Stomach (tissue), 9 donors: ENCODE measurements around the gene CGB8. TPM values are rescaled to one million over a fixed set of nuclear protein-coding genes. Genes with fewer than 3 reads are reported as not detected.
"Not testable (repeated sequence)": the region's sequence is repeated elsewhere in the genome, so short reads cannot be mapped to it uniquely, and the experiment has no call there.

Source experiments
- DNase-seq, 2 donors: peaks; one replicate each; pipeline versions ENCODE4 v3.0.0 to v3.0.0-alpha.2; 2013 to 2019
- H3K27ac ChIP-seq, 5 donors: fragments of 200-600 bp in 4 of 5; sonication (generic) in 4 of 5; one replicate each; pipeline ENCODE4 v1.5.1; 2013 to 2019; ENCODE audit warnings: mild to moderate bottlenecking in 1 of 5, moderate library complexity in 1 of 5
- H3K27me3 ChIP-seq, 3 donors: fragments of 200-600 bp; sonication (generic); one replicate each; pipeline ENCODE4 v1.5.1; 2017 to 2019; ENCODE audit warnings: mixed run types in 1 of 3
- H3K36me3 ChIP-seq, 4 donors: fragments of 200-600 bp; sonication (generic); 1 replicate in 3 of 4; 2 replicates in 1 of 4; pipeline ENCODE4 v1.5.1; 2016 to 2019
- H3K4me1 ChIP-seq, 4 donors: fragments of 200-600 bp; sonication (generic); one replicate each; pipeline ENCODE4 v1.5.1; 2016 to 2019
- H3K4me3 ChIP-seq, 4 donors: fragments of 200-600 bp; sonication (generic) in 3 of 4; one replicate each; pipeline ENCODE4 v1.5.1; 2016 to 2019; ENCODE audit warnings: mild to moderate bottlenecking in 1 of 4
- H3K9me3 ChIP-seq, 4 donors: fragments of 200-600 bp; sonication (generic); one replicate each; pipeline ENCODE4 v1.5.1; 2016 to 2019
- CTCF ChIP-seq, 7 experiments: fragments of 450-650 bp in 4 of 7; fragments of 200-600 bp in 3 of 7; sonication (generic) in 3 of 7; IDR thresholded peaks; one replicate each; pipeline ENCODE4 v1.5.1; 2016 to 2019; ENCODE audit warnings: antibody characterized with exemption in 7 of 7, control low read depth in 2 of 7, mild to moderate bottlenecking in 1 of 7
- EP300 ChIP-seq: sonication (generic); formaldehyde crosslinking; IDR thresholded peaks from one replicate; pipeline ENCODE4 v1.6.1; 2017; ENCODE audit warnings: antibody characterized with exemption
- POLR2A ChIP-seq, 4 donors: fragments of 450-650 bp; IDR thresholded peaks; one replicate each; pipeline ENCODE4 v1.6.1; 2016; ENCODE audit warnings: antibody characterized with exemption in 4 of 4, control low read depth in 2 of 4, mild to moderate bottlenecking in 1 of 4, moderate library complexity in 1 of 4
- POLR2AphosphoS5 ChIP-seq, 3 donors: sonication (generic); formaldehyde crosslinking; IDR thresholded peaks; one replicate each; pipeline ENCODE4 v1.6.1; 2016; ENCODE audit warnings: antibody characterized with exemption in 3 of 3
- WGBS, 5 donors: extraction: QIAGEN DNeasy Blood & Tissue Kit in 3 of 5; methylation state at CpG; one replicate each; pipeline versions ENCODE4 v1.1.5 to v1.1.7; 2013 to 2018; 5-methylcytosine and 5-hydroxymethylcytosine counted together
- intact Hi-C: fragments of 100-400 bp; cut with DNase I; formaldehyde crosslinking; loops from one replicate; pipeline ENCODE4 v1.15.1; 2023; ENCODE audit warnings: low total_unique reads
- polyA plus RNA-seq, 3 donors: library from polyadenylated mRNA; stranded (reverse); fragments of 200-250 nt; gene quantifications; one replicate each; pipeline ENCODE4 v1.2.3, GENCODE V29; 2013
- total RNA-seq, 5 donors: library from RNA; depleted of rRNA; stranded (reverse); fragments of >200 nt; gene quantifications; one replicate each; pipeline versions ENCODE4 v1.1.0 to v1.2.3, GENCODE V29; 2014 to 2016
- donor health status: healthy with polysubstance abuse.
- donor health status: Bipolar disorder and iron deficiency.
- donor health status: healthy.

CGB8 gene
- total and polyA plus RNA-seq, 8 donors = not detected

GRCh38 chr19:49042177-49042576, 6.7 kb downstream of the CGB8 start:
- H3K27ac ChIP-seq = no peak overlapping the region
- no peak for DNase-seq
- H3K9me3 ChIP-seq = no peaks in the 10 kb centered on the region
- 53 to 78% (median 60%) methylated on average over 10 to 17 of the region's 17 CpGs for WGBS, 5 donors
- no peak overlapping the region for H3K4me3 ChIP-seq
- H3K4me1 ChIP-seq = no peaks in the 10 kb centered on the region
- H3K27me3 ChIP-seq = peaks cover 0 to 5% (median 0%) of the 10 kb centered on the region in 3 donors
- TF ChIP-seq EP300 = no peak
- no peak for TF ChIP-seq POLR2A (IDR thresholded peaks at IDR 0.05)
- TF ChIP-seq POLR2AphosphoS5 (IDR thresholded peaks at IDR 0.05) = no peak
- TF ChIP-seq CTCF (IDR thresholded peaks at IDR 0.05) = no peak
- intact Hi-C loops = no loop called here
- no peaks in the 10 kb centered on the region for H3K36me3 ChIP-seq

GRCh38 chr19:49039736-49040135, 9.2 kb downstream of the CGB8 start:
- H3K9me3 ChIP-seq, H3K27me3 ChIP-seq, DNase-seq, intact Hi-C loops, H3K4me3 ChIP-seq, H3K4me1 ChIP-seq, H3K36me3 ChIP-seq, H3K27ac ChIP-seq: not testable (repeated sequence)
- 46 to 69% (median 53%) methylated on average over 8 to 9 of the region's 9 CpGs for WGBS, 5 donors

- H3K4me1 ChIP-seq, DNase-seq, H3K27me3 ChIP-seq, H3K9me3 ChIP-seq, H3K36me3 ChIP-seq, H3K27ac ChIP-seq, intact Hi-C loops, H3K4me3 ChIP-seq: not testable (repeated sequence)
- WGBS, 5 donors = 85 to 86% (median 85%) methylated on average over 17 to 26 of the region's 26 CpGs
These were observed 10.2 kb downstream of the CGB8 start for GRCh38 chr19:49038557-49039276.

- H3K27me3 ChIP-seq, H3K36me3 ChIP-seq, intact Hi-C loops, H3K27ac ChIP-seq, H3K4me3 ChIP-seq, H3K9me3 ChIP-seq, DNase-seq, H3K4me1 ChIP-seq: not testable (repeated sequence)
- WGBS, 5 donors = 80 to 92% (median 85%) methylated on average over 6 to 7 of the region's 8 CpGs
These were observed 10.8 kb downstream of the CGB8 start for GRCh38 chr19:49038111-49038510.

GRCh38 chr19:49036815-49037214, 12.1 kb downstream of the CGB8 start, which contains the start of gene CGB1:
CGB1 (minus strand) TSS chr19:49036895; CDS start chr19:49036711, 184 bp downstream.
- H3K36me3 ChIP-seq, H3K9me3 ChIP-seq, H3K27me3 ChIP-seq, DNase-seq, H3K27ac ChIP-seq, H3K4me3 ChIP-seq, intact Hi-C loops, H3K4me1 ChIP-seq: not testable (repeated sequence)
- 50 to 56% (median 51%) methylated on average over 17 to 18 of the region's 18 CpGs for WGBS, 5 donors
- peak in 1 of 7 experiments; percentile 14 for TF ChIP-seq CTCF (IDR thresholded peaks at IDR 0.05)

- intact Hi-C loops, H3K27ac ChIP-seq, H3K27me3 ChIP-seq, DNase-seq, H3K36me3 ChIP-seq, H3K9me3 ChIP-seq, H3K4me1 ChIP-seq, H3K4me3 ChIP-seq: not testable (repeated sequence)
- 18 to 29% (median 26%) methylated on average over 24 to 28 of the region's 28 CpGs for WGBS, 5 donors
These were observed 17.1 kb downstream of the CGB8 start, which contains the start of gene CGB2 for GRCh38 chr19:49031642-49032301. CGB2 (plus strand) TSS chr19:49031890; CDS start chr19:49032096, 206 bp downstream.

GRCh38 chr19:49030323-49030722, 18.6 kb downstream of the CGB8 start:
- H3K9me3 ChIP-seq, H3K27me3 ChIP-seq, H3K4me3 ChIP-seq, DNase-seq, H3K27ac ChIP-seq, intact Hi-C loops, H3K36me3 ChIP-seq, H3K4me1 ChIP-seq: not testable (repeated sequence)
- WGBS, 5 donors = 80 to 98% (median 92%) methylated on average over 3 to 6 of the region's 8 CpGs

- H3K9me3 ChIP-seq, H3K27me3 ChIP-seq, DNase-seq, H3K36me3 ChIP-seq, H3K27ac ChIP-seq, H3K4me1 ChIP-seq, intact Hi-C loops, H3K4me3 ChIP-seq: not testable (repeated sequence)
- 80 to 88% (median 87%) methylated on average over 6 to 14 of the region's 14 CpGs for WGBS, 5 donors
These were observed 19.2 kb downstream of the CGB8 start for GRCh38 chr19:49029749-49030148.

- H3K27me3 ChIP-seq, H3K4me3 ChIP-seq, H3K27ac ChIP-seq, intact Hi-C loops, H3K4me1 ChIP-seq, H3K9me3 ChIP-seq, DNase-seq, H3K36me3 ChIP-seq: not testable (repeated sequence)
- 57 to 83% (median 68%) methylated on average over 3 to 9 of the region's 9 CpGs for WGBS, 5 donors
These were observed 20.2 kb downstream of the CGB8 start for GRCh38 chr19:49028686-49029085.
